Stimulated activated CD4-positive, alpha-beta T cell treated with anti-CD3 and anti-CD28 coated beads, TNF-alpha, amount 100 ng/mL, for 48 hours (primary cell): ENCODE results near the gene TMEM222.
"Not testable (repeated sequence)": the region's sequence is repeated elsewhere in the genome, so short reads cannot be mapped to it uniquely, and the experiment has no call there.

Experiments
- DNase-seq, 3 donors: peaks; one replicate each; pipeline ENCODE4 v3.0.0-alpha.2; 2020; ENCODE audit warnings: low read depth in 3 of 3

The TMEM222 gene

DNA sequence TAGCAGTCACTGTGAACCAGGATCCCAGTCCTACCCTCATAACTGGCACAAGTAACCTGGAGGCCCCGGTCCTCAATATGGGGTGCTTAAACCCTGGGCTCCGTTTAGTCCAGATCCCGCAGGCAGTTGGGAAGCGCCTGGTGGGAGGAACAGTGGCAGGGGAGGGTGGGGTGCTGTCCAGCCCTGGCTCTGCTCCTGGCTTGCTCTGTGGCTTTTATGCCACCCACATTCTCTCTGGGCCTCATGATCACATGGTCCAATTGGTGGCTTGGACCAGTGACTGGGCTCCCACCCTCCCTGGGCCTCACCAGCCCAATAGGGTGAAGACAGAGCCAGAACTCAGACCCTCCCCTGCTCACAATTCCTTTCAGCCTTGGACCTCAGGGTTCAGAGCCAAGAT, 58.3 kb downstream of the TMEM222 start:
- DNase-seq = no peak

DNA sequence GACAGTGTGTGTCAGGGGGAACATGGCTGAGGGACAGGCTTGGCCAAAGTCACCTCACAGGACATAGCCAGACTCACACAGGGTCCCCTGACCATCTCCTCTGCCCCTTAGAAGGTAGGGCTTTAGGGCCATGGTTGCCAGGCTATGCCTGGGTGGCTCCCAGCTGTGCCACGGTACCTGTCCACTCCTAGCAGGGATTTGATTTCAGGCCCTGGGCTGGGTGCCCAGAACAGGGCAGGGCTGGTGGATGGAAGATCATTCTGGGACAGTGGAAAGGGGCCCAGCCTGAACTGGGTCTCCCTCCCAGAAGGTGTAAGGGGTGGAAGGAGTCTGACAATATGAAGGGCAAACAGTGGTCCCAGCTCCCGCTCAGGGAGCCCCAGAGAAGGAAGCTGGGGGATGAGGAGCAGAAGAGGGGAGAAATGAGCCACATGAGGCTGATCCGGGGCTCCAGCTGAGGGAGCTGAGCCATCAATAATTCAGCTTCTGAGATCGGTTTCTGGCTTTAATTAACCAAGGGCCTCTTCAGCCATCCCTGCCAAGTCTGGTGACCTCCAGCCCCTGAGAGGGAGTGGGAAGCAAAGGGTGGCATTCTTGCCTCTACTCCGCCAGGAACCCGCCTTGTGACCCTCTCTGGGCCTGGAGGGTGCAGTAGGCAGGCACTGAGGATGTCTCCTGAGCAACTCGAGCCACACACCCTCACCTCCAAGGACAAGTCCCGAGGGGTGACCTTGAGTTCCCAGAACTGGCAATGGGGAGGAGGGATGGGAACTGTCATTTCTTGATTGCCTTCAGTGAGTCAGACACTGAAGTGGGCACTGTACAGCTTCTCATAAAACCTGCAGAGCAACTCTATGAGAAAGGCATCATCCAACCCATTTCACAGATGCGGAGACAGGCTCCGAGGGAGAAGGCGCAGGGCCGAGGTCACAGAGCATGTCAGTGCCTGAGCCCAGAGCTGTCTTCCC, 59.1 kb downstream of the TMEM222 start:
- no peak for DNase-seq

DNA sequence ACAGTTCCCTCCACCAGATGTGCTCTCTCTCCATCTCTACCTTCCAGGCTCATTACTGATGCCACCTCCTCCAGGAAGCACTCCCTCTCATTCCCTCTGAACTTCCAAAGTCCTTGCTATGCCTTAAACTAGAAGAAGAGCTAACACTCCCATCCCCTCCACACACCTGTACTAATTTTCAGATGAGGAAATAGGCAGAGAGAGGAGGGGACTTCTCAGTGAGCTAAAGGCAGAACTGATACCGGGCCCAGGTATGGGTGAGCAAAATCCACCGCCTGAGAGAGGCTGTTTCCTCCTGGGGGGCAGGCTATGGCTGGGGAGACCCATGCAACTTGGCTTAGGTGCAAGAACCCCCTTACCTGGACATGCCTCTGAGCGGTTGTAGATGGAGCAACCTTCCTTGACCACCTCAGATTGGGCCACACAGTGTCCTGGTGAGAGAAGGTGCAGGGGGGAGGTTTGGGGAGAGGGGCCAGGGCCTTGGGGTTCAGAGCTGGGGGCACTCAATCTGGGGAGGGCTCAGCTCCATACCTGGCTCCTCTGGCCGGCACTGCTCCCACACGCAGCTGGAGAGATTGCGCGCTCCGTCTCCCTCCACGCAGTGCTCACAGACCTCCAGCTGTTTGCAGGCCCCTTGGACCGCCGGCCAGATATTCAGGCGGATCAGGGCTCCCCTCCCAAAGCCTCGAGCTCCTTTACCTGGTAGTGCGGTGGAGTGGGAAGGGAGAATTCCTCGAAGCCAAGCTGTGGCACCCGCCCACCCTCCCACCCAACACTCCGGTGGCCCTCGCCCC, 60.2 kb downstream of the TMEM222 start:
- DNase-seq = no peak

DNA sequence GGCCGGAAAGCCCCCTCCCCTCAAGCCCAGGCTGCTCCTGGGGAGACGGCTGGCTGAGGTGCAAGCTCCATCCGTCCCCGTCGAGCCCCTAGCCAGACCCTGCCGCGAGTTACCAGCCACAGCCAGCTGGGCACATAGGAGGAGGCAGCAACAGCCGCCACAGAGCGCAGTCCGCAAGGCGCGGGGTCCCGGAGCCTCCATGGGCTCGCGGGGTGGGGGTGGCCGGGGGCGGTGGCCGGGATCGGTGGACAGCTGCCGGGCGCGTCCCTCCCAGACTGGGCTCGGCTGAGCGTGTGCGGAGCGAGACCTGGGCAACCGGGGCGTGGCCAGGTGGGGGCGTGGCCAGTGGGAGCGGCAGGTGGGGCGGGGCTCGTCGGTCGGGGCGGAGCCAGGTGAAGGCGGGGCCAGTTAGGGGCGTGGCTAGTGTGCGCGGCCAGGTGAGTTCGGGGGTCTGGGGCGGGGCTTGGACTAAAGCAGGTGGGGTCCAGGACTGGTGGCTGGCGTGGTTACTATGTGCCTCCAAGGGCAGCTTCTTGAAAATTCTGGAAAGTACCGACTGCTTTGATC, 61.2 kb downstream of the TMEM222 start, which contains the start of gene CD164L2:
Gene CD164L2 (minus strand): TSS at position 295 of the 567 bp plus-strand sequence. CDS start 94 bp downstream, at position 201.
- DNase-seq = peak in 1 of 3 donors; percentile 37

DNA sequence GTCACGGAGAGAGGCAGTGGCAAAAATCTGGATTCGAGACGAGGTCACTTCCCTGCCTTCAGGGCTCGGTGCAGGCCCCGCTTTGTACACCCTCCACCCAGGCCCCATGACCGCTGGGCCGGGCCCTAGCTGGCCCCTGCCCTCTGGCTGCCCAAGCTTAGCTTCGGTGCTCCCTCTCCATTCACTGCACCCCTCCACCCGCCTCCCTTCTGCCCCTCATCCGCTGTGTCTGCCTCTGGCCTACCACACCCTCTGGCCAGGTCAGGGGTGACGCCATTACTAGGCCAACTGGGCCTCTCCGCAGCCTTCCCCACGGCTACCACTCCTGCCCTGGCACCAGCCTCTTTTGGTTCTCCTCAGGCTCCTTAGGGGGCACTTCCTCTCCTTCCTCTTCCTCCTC, 61.7 kb downstream of the TMEM222 start:
- no peak for DNase-seq

GRCh38 chr1:27384797-27385196, 62.8 kb downstream of the TMEM222 start:
- not testable (repeated sequence) for DNase-seq
